ENCODE data around the gene NOVA2. TPM values are rescaled to one million over a fixed set of nuclear protein-coding genes. Genes with fewer than 3 reads are reported as not detected.

NOVA2 gene
- total RNA-seq, 1 experiment from 2014 or later, result 11.3 TPM

DNA sequence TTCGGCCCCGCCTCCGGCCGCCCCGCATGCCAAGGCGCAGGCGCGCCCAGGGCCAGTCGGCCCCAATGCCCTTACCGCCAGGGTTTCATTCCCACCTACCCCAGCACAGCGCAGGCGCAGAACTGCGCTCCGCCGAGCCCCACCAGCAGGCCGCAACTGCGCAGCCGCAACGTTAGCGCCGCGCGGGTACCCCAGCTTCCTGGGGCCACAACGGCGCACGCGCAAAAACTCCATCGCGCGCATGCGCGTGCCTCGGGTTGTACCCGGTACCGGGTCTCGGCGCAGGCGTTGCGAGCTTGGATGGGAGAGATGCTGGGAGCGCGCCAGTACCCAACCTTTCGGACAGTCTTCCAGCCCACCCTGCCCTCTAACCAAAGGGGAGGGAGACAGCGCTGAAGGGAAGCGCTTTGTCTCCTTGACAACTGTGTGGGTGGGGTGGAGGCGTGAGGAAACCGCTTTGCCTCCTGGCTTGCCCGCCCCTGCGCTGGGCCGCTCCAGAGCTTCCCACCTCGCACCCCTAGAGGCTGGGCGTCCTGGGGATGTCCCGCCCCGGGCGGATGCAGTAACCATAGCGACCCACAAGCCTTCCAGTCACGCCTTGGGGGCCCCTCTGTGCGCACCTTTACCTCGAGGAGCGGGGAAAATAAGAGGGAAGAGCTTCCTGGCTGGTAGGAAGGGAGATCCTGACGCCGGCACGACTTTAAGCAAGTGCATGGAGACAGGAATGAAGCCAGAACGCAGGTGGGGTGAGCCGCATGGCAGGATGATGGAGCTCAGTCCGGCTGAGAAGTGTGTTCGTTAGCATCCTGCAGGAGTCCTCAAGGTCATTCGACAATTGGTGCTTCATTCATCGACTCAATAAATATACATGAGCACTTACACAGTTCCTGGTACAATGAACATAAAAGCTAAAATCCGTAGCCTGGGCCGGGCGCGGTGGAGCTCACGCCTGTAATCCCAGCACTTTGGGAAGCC, 70.7 kb downstream of the NOVA2 start (continued):
- TF ChIP-seq ZNF532 (CRISPR knock-in tag; IDR thresholded peaks at IDR 0.05; ENCODE audit: borderline replicate concordance), result no peak
- no peak for TF ChIP-seq ZNF396 (CRISPR knock-in tag; IDR thresholded peaks at IDR 0.05; ENCODE audit: borderline replicate concordance)
- no peak for TF ChIP-seq PRRX2 (CRISPR knock-in tag; IDR thresholded peaks at IDR 0.05)
- TF ChIP-seq, protein P1, sequence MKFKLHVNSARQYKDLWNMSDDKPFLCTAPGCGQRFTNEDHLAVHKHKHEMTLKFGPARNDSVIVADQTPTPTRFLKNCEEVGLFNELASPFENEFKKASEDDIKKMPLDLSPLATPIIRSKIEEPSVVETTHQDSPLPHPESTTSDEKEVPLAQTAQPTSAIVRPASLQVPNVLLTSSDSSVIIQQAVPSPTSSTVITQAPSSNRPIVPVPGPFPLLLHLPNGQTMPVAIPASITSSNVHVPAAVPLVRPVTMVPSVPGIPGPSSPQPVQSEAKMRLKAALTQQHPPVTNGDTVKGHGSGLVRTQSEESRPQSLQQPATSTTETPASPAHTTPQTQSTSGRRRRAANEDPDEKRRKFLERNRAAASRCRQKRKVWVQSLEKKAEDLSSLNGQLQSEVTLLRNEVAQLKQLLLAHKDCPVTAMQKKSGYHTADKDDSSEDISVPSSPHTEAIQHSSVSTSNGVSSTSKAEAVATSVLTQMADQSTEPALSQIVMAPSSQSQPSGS (CRISPR knock-in tag; IDR thresholded peaks at IDR 0.05; ENCODE audit: borderline replicate concordance, low read depth), result no peak
- TF ChIP-seq, protein P2, sequence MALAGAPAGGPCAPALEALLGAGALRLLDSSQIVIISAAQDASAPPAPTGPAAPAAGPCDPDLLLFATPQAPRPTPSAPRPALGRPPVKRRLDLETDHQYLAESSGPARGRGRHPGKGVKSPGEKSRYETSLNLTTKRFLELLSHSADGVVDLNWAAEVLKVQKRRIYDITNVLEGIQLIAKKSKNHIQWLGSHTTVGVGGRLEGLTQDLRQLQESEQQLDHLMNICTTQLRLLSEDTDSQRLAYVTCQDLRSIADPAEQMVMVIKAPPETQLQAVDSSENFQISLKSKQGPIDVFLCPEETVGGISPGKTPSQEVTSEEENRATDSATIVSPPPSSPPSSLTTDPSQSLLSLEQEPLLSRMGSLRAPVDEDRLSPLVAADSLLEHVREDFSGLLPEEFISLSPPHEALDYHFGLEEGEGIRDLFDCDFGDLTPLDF (CRISPR knock-in tag; IDR thresholded peaks at IDR 0.05), result no peak
- TF ChIP-seq ZNF416 (CRISPR knock-in tag; IDR thresholded peaks at IDR 0.05), result no peak
- no peak for TF ChIP-seq OVOL2 (CRISPR knock-in tag; IDR thresholded peaks at IDR 0.05; ENCODE audit: borderline replicate concordance)
- TF ChIP-seq ZNF512 (CRISPR knock-in tag; IDR thresholded peaks at IDR 0.05; ENCODE audit: borderline replicate concordance), result no peak
- TF ChIP-seq ZNF232 (CRISPR knock-in tag; IDR thresholded peaks at IDR 0.05), result no peak
- TF ChIP-seq MLX (CRISPR knock-in tag; IDR thresholded peaks at IDR 0.05), result no peak
- TF ChIP-seq MXD4 (CRISPR knock-in tag; IDR thresholded peaks at IDR 0.05; ENCODE audit: borderline replicate concordance), result no peak
- no peak for TF ChIP-seq CREB1 (CRISPR knock-in tag; IDR thresholded peaks at IDR 0.05)
- peak; percentile 23; the same call in 1 of the 2 replicates for TF ChIP-seq USF1 (CRISPR knock-in tag; IDR thresholded peaks at IDR 0.05)
- TF ChIP-seq, protein P3, sequence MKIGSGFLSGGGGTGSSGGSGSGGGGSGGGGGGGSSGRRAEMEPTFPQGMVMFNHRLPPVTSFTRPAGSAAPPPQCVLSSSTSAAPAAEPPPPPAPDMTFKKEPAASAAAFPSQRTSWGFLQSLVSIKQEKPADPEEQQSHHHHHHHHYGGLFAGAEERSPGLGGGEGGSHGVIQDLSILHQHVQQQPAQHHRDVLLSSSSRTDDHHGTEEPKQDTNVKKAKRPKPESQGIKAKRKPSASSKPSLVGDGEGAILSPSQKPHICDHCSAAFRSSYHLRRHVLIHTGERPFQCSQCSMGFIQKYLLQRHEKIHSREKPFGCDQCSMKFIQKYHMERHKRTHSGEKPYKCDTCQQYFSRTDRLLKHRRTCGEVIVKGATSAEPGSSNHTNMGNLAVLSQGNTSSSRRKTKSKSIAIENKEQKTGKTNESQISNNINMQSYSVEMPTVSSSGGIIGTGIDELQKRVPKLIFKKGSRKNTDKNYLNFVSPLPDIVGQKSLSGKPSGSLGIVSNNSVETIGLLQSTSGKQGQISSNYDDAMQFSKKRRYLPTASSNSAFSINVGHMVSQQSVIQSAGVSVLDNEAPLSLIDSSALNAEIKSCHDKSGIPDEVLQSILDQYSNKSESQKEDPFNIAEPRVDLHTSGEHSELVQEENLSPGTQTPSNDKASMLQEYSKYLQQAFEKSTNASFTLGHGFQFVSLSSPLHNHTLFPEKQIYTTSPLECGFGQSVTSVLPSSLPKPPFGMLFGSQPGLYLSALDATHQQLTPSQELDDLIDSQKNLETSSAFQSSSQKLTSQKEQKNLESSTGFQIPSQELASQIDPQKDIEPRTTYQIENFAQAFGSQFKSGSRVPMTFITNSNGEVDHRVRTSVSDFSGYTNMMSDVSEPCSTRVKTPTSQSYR (CRISPR knock-in tag; IDR thresholded peaks at IDR 0.05), result no peak
- TF ChIP-seq, protein P4, sequence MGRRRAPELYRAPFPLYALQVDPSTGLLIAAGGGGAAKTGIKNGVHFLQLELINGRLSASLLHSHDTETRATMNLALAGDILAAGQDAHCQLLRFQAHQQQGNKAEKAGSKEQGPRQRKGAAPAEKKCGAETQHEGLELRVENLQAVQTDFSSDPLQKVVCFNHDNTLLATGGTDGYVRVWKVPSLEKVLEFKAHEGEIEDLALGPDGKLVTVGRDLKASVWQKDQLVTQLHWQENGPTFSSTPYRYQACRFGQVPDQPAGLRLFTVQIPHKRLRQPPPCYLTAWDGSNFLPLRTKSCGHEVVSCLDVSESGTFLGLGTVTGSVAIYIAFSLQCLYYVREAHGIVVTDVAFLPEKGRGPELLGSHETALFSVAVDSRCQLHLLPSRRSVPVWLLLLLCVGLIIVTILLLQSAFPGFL (CRISPR knock-in tag; IDR thresholded peaks at IDR 0.05; ENCODE audit: borderline replicate concordance), result no peak
- TF ChIP-seq NR2C2 (CRISPR knock-in tag; IDR thresholded peaks at IDR 0.05), result no peak
- no peak for TF ChIP-seq IRF2 (CRISPR knock-in tag; IDR thresholded peaks at IDR 0.05; ENCODE audit: borderline replicate concordance, low read depth)
- no peak for TF ChIP-seq ZSCAN18 (CRISPR knock-in tag; IDR thresholded peaks at IDR 0.05)
- TF ChIP-seq GABPB1 (CRISPR knock-in tag; IDR thresholded peaks at IDR 0.05), result no peak
- TF ChIP-seq ZNF219 (CRISPR knock-in tag; IDR thresholded peaks at IDR 0.05; ENCODE audit: borderline replicate concordance), result no peak
- TF ChIP-seq RELA (CRISPR knock-in tag; IDR thresholded peaks at IDR 0.05; ENCODE audit: borderline replicate concordance), result no peak
- TF ChIP-seq HMGA2 (CRISPR knock-in tag; IDR thresholded peaks at IDR 0.05), result no peak
